NCI-H128 (cell line): ENCODE measurements around the gene RRAD.

Source experiments
- DNase-seq: peaks from one replicate; lab custom pipeline; 2025; ENCODE audit not compliant: unreplicated experiment; lab: John Stamatoyannopoulos, UW

Gene RRAD

DNA sequence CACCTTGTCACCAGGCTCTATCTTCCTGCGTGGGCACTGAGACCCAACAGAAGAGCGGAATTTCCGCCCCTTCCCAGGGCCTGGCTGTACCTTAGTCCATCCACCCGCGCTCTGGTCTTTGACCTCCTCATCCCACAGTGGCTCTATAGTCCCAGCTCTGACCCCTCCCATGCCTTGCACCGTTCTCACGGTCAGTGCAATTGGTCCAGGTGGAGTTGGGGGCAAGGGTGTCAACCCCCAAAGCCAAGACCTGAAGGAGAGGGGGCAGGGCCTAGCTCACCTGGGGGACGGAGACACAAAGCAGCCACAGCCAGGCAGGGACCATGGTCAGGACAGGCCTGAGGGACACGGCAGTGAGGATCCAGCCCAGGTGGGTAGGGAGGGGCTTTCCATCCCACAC, 7.6 kb downstream of the RRAD start:
- DNase-seq = no peak

DNA sequence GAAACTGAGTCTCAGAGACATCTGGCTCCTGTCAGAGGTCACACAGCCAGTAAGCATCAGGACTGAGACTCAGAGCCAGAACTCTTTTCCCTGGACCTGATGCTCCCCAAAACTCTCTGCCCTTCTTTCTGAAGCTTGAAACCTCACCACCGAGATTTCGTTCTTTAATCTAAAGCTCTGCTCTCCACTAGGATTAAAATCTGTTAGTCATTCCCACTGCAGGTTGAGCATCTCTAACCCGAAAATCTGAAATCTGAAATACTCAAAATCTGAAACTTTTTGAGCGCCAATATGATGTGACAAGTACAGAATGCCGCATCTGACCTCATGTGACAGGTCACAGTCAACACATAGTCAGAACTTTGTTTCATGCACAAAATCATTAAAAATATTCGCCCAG, 8.8 kb downstream of the RRAD start:
- no peak for DNase-seq

DNA sequence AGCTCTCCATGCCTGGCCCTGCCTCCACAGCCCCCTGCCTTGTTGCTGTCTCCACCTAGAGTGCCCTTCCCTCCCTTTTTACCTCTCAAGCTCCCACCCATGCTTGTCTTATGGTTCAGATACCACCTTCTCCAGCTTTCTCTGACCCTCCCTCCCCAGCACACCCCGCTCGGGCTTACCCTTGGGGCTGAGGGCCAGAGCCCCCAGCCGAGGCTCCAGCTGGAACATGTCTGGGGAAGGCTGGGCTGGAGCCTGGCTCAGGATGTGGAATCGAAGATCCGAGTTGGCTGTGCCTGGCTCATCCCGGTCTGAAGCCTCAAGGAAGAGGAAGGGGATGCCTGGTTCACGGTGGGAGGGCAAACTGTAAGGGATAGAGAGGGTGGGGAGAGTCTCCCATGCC, 10.3 kb downstream of the RRAD start:
- no peak for DNase-seq

GRCh38 chr16:66914541-66914940, 10.8 kb downstream of the RRAD start:
- no peak for DNase-seq

DNA sequence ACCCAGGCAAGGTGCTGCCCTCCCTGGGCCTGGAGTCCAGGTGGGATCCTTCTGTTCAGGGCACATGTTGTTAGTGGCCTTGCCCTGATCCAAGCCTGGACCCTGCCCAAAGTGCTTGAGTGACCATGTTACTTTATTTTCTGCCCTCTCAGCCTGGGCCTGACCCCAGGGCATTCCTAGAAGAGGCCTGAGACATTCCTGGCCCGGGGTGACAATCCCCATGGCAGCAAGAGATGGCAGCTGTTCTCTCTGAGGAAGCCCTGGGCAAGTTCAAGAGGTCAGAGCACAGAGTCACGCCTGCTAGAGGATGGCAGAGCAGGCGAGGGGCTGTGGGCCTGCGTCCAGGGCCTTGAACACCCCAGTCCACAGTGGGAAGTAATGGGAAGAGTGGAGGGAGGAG, 11.6 kb downstream of the RRAD start:
- DNase-seq = no peak

- DNase-seq = no peak
Measured at GRCh38 chr16:66913081-66913480, 12.3 kb downstream of the RRAD start.

DNA sequence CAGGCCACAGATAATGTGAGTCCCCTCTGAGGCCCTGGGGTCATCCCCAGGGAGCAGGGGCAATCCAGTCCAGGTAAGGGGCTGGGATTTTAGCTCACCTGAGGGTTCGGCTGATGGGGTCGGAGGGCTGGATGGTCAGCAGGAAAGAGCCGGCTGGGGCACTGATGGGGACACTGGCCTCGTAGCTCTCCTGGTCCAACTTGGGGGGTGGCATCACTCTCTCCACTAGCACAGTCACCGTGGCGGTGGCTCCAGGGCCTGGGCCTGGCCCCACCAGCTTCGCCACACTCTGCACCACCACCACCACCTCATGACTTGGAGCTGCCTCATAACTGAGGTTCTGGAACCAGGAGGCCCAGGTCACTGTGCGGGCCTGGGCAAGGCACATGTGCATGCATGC, 13.5 kb downstream of the RRAD start:
- no peak for DNase-seq

- no peak for DNase-seq
Measured at GRCh38 chr16:66911112-66911511, 14.2 kb downstream of the RRAD start.

DNA sequence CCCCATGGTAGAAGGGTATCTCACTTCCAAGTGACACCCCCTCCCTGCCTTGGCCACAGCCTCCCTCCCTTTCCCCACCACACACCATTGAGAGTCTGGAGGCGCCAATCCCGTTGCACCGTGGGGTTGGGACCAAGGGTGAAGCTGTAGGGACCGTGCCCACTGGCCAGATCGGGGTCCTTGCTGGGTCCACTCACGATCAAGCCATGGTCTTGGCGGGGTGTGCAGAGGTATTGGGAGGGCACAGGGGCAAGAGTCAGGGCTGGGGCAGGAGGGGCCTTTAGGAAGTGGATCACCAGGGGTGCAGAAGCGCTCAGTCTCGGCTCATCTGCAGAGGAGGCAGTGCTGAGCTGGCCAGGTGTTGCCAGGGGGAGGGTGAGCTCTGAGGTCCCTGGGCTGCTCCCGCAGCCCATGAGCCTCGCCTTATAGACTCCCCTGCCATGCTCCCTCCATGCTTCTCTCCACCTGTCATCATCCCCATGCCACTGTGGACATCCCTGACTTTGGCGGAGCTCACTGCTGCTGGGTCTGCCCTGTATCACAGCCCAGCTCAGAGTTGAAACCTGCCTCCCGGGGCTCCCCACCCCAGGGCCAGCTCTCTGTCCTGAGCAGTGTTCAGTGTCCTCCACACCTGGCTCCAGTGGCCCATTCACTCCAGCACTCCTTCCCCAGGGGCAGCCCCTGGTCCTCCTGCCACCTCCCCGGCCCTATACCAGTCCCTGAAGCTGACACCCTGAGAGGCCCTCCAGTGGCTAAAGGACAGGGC, 15.0 kb downstream of the RRAD start:
- no peak for DNase-seq

DNA sequence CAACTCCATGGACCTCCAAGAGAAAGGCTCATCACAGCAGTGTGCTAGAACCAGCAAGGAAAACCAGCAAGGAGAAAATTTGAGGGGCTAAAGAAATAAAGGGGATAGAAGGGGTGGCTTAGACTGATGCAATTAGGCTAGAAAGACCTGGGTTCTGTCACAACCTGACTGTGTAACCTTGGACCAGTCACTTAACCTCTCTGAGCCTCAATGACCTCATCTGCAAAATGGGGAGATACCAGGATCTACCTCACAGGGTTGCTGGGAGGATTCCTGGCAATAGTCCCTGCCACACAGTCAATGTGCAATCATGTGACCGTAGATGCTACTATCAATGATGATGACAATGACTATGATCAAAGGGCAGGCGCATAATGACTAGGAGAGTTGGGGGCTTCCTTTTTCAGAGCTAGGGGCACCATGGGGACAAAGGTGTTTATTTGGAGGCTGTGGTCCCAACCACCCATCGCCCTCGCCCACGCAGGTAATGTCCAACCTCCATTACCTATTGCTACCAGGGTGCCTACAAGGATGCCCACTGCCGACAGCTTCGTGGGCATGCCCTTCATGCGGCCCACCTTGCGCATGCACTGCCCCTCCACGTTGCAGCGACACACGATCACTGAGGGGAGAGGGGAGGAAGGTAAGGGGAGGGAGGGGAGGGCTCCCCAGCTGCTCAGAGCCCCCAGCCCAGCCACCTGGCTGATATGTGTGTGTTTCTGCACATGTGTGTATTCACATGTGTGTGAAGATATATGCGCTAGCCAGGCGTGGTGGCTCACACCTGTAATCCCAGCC, 16.4 kb downstream of the RRAD start:
- no peak for DNase-seq

- no peak for DNase-seq
Measured at GRCh38 chr16:66908116-66908515, 17.2 kb downstream of the RRAD start.

DNA sequence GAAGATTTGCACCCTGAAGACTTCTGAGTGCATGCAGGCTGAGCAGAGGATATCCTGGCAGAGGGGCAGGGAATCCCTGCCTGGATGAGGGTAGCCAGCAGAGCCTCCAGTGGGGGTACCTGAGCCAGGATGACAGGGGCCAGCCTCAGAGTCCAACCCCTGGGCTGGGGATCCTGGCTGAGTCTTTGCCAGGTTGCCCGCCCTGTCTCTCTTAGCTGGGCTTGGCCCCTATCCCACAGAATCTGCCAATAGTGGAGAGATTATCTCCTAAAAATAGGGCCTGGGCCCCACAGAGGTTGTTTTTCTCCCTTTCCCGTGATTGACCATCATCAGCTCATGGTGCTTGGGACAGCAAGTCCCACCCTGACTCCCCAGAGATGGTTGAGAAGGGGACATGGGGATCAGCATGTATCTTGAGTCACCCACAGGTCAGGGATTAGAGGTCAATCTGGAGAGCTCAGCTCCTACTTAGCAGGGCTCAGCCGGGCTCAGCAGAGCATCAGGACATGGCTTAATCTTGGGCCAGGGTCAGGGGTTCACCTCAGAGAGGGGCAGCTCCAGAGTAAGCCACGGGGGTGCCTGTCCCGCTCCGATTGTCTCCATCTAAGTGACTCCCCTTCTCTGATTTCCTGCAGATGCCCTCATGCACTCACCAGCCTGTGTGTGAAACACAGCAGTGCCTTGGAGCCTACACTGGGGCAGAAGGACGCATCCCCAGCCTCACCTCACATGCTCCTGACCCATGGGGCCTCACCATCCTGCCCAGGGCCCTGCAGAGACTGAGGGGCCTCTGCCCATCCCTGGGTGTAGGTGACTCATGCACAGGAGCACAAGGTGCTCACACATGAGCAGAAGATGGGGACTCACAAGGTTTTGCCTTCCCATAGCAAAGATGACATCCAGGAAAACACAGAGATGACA, 18.2 kb downstream of the RRAD start:
- DNase-seq = no peak

- no peak for DNase-seq
Measured at GRCh38 chr16:66905633-66906539, 19.4 kb downstream of the RRAD start.

- DNase-seq = no peak
Measured at GRCh38 chr16:66904846-66905632, 20.3 kb downstream of the RRAD start.

DNA sequence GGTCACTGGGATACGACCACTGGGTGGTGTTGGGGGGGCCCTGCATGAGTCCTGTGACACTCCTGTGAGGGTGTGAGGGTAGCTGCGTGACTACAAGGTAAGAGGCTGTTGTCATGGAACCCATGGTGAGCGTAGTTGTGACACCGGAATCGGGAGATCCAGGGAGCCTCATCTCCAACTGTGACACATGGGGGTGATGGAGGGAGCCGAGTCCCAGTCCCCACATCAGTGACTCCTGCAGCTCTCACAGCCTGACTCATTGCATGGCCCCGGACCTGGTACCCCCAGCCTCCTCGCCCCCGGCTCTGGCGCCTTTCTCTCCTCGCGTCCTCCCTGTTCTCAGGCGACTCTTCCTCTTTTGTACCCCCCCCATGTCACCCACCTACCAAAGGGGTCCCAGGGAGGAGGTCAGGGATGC, 20.9 kb downstream of the RRAD start:
- DNase-seq = no peak

DNA sequence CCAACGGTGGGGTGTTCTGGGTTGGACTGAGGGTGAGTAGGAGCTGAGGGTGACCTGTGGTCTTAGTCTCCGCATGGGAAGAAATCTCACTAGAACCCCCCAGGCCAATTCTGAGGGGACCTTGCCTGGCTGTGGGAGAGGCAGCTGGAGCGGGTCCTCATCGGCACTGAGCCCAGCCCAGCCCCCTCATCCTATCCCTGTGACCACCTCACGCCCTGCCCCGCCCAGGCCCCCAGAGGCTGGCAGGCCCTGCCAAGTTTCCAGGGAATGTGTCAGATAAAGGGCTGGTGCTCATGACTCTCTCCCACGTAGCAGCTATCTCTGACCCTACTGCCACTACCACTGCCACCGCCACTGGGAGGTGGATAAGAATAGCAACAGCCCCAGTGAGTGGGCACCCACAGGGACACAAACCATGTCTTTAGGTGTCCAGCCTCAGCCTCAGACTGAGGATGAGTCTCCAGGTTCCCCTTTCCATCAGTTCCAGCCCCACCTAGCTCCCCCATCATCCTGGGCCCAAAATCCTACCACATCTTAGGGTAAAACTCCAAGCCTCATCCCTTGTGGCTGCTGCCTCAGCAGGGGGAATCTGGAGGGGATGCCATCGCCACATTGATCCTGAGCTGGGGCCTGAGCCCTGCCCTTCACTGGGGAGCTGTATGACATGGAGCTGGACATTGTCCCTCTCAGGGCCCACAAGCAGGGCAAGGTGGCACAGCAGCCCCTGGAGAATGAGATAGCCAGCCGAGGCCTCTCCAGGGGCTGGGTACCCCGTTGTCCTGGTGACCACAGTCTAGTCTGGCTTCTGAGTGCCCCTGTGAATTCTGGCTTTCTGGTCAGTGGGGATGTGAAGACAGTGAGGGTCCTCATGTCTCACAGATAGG, 21.5 kb downstream of the RRAD start:
- DNase-seq = no peak

DNA sequence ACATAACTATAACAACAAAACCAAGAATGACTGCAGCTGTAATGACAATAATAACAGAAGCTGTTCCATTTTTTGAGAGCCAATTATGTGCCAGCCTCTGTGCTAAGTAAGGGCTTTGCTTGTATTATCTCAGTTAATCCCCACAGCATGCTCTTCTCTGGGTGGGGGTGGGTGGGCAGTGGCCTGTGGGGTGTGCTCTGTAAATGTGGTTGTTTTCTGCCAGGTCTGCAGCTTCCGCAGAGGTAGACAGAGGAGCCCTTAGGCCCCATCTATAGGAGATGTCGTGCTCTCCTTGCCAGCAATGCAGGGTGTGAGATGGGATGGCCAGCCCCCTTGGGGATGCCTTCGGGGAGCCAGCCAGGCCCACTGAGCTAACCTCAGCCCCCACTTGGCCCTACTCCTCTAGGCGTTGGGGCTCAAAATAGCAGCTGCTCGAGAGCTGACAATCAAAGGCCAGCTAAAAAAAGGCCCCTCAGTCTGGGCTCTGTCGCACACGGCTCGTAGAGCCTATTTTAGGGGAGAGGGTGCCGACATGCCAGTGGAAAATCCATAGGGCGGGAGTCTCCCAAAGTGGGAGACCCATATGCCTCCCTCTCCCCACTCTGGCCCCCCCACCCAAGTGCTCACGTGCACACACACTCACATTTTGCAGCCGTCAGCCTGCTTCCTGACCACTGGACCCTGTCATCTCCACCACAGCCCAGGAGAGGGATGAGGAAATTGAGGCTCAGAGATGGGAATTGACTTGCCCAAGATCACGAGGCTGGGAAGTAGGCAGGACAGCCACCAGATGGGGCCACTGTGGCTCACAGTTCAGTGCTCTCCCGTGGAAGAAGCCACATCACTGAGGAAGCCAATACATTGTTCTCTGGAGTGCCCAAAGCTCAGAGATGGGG, 22.4 kb downstream of the RRAD start:
- no peak for DNase-seq

- DNase-seq = no peak
Measured at GRCh38 chr16:66901626-66902025, 23.7 kb downstream of the RRAD start.
